HG03575 (cell line): ENCODE measurements around the gene PDHB.

Source experiments
- ATAC-seq: cut with Tn5 transposase; IDR thresholded peaks from one replicate; pipeline ENCODE4 v1.9.1; 2021; ENCODE audit not compliant: unreplicated experiment, insufficient number of reproducible peaks, low FRiP score; ENCODE audit errors: extremely low read depth

The PDHB gene

GRCh38 chr3:58433400-58434167, at the start of gene PDHB:
Gene PDHB, minus strand, starts transcription at chr3:58433832. Its CDS starts 23 bp downstream, at chr3:58433809.
- ATAC-seq, result peak; percentile 46

DNA sequence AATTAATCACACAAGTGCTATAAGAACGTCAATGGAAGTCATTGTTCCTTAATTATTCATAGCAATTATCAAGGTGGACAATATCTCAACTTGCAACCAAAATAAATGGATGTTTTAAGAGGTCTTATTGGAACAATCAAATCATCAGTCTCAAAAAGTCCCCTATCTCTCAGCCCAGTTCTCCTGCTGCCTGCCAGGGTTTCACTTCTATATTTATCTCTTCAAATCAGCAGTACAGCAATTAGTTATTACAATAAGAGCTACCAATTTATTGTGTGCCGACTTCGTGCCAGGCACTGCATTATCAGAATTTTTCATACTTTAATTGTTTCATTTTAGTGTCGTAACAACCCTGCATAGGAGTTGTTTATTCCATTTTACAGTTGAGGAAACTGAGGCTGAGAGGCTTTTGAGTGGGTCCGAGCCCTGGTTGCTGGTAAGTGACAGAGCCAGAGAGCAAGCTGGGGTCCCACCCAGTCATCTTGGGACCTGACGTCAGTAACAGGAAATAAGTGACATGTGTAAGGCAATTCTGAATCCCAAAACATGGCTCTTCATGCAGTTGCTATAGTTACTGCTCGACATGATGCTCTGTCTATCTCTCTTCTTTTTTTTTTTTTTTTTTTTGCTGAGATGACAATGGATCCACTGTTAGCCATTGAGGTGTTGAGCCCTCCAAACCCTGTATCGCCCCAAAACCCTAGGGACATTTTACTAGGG, 49.4 kb upstream of the PDHB start:
- ATAC-seq, result no peak

DNA sequence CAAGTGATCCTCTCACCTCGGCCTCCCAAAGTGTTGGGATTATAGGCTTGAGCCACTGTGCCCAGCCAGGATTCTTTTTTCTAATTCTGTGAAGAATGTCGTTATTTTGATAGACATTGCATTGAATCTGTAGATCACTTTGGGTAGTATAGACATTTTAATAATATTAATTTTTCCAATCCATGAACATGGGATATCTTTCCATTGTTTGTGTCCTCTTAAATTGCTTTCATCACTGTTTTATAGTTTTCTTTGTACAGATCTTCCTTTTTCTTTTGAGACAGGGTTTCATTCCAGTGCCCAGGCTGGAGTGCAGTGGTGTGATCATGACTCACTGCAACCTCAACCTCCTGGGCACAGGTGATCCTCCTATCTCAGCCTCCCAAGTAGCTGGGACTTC, 46.7 kb upstream of the PDHB start:
- no peak for ATAC-seq

GRCh38 chr3:58478781-58479180, 45.1 kb upstream of the PDHB start:
- ATAC-seq, result no peak

GRCh38 chr3:58474967-58475578, 41.4 kb upstream of the PDHB start:
- ATAC-seq, result no peak

- ATAC-seq, result no peak
Observed at GRCh38 chr3:58474348-58474911, 40.8 kb upstream of the PDHB start.

DNA sequence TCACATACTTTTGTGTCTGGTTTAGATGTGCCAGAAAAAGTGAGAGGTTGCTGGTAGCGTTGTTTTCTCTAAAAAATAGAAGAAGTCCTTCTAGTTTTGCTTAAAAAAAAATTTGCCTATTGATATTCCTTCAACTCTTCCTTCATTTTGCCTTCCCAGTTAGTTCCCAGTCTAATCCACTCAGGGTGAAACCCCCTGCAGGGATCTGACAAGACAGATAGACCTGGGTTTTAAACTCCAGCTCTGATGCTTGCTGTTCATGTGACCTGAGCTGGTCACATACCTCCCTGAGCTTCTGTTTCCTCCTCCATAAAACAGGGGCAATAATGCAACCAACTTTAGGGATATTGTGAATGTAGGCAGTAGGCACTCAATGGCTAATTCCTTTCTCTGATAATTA, 39.6 kb upstream of the PDHB start:
- no peak for ATAC-seq

- no peak for ATAC-seq
Observed at GRCh38 chr3:58471025-58471887, 37.6 kb upstream of the PDHB start.

DNA sequence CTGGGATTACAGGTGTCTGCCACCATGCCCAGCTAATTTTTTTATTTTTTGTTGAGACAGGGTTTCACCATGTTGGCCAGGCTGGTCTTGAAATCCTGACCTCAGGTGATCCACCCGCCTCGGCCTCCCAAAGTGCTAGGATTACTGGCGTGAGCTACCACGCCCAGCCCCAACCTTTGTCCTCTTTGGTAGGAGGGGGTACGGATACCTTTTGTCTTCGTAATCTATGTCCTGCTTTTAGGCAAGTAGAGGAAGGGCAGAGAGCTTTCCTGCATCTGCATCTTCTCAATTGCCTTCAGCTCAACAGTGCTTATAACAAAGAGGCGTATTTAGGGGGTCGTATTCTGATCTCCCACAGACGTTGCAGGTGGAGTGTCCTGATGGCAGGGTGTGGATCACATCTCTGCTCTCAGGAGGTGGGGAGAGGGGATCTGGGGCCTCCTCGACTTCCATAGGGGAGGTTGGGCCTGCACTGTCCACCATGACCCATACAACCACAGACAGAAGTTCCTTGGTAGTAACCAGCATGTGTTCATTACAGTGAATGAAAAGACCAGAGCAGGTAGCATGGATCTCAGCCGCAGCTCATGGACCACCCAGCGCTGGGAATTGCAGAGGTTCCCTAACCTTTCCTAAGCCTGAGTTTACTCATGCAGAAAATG, 36.9 kb upstream of the PDHB start:
- ATAC-seq, result no peak

DNA sequence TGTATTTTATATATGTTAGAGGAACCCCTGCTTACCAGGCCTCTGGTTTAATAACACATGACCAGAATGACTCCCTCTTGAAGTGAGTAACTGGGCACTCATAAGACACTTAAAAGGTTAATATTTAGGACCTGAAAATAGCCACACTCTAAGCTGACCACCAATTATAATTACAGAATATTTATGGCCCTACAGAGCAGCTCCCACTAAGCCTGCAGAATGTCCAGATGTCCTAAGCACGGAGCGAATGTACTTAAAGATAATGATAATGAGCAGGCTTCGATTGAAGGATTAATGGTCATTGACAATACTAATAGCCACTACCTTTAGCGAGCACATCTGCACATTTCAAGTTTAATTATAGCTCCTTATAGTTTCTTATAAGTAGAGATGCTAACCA, 35.5 kb upstream of the PDHB start:
- ATAC-seq, result no peak

DNA sequence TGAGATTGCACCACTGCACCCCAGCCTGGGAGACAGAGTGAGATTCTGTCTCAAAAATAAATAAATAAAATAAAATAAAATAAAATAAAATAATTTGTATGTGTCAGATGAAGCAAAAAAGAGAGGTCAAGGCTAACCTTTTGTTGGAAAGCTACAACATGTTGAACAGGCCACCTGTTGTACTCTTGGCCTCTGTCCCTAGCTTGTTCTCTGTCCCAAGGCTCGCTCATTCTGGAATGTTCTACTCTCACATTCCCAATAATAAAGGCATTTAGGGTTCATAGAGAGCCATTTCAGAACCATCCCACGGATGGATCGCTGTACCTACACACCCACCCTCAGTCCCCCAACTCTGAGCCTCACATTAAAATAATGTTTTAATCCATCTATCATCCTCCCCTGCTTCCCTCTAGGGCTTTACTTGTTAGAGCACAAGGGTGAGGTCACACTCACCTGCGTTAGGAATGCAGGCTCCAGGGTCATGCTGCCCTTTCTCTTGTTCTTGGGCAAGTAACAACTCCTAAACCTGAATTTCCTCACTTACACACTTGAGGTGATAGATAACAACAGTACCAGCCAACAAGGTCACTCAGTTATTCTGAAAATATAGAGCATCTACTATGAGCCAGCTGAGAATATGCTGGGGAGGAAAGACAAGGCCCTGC, 33.4 kb upstream of the PDHB start:
- no peak for ATAC-seq

- no peak for ATAC-seq
Observed at GRCh38 chr3:58464866-58465265, 31.2 kb upstream of the PDHB start.

DNA sequence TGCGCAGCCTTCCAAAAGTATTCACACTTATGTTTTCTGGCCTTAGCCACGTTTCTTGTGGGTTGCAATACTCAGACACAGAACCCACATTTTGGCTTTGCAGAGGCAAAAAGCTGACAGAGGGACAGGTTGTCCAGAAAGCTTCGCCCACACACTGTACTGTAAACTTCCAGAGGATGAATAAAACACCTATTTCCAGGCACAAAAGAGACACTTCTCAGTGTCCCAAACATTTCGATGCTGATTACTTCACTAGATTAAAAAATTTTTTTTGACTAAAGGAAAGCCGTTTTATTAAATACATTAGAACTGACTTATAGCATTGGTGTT, 30.3 kb upstream of the PDHB start:
- no peak for ATAC-seq

GRCh38 chr3:58463181-58463941, 29.7 kb upstream of the PDHB start:
- ATAC-seq, result no peak

- no peak for ATAC-seq
Observed at GRCh38 chr3:58462829-58463180, 29.2 kb upstream of the PDHB start.

GRCh38 chr3:58459160-58459559, 25.5 kb upstream of the PDHB start:
- no peak for ATAC-seq

GRCh38 chr3:58452176-58452575, 18.5 kb upstream of the PDHB start:
- ATAC-seq, result no peak
